Activated CD4-positive, alpha-beta memory T cell treated with anti-CD3 and anti-CD28 coated beads for 36 hours (primary cell): ENCODE measurements around the gene TEKTIP1. TPM values are rescaled to one million over a fixed set of nuclear protein-coding genes. Genes with fewer than 3 reads are reported as not detected.
A peak's percentile ranks its signal among the peaks of the same experiment; 100 is the strongest.

Experiments
- CTCF ChIA-PET: fragments of 350-600 bp; sonication (Branson Sonifier 250); formaldehyde crosslinking; loops from one replicate; lab custom pipeline; 2021; ENCODE audit warnings: antibody characterized with exemption, inconsistent platforms; lab: Charles Lee
- POLR2A ChIA-PET: fragments of 350-600 bp; sonication (Branson Sonifier 250); formaldehyde crosslinking; loops from one replicate; lab custom pipeline; 2021; ENCODE audit warnings: antibody characterized with exemption; lab: Charles Lee
- DNase-seq: peaks from one replicate; pipeline ENCODE4 v3.0.0-alpha.2; 2020
- H3K27ac Mint-ChIP-seq: one replicate; pipeline ENCODE4 v1.8.0; 2021; ENCODE audit warnings: mixed read lengths
- H3K27me3 Mint-ChIP-seq: one replicate; pipeline ENCODE4 v1.8.0; 2021; ENCODE audit warnings: mixed read lengths
- H3K36me3 Mint-ChIP-seq: one replicate; pipeline ENCODE4 v1.8.0; 2021; ENCODE audit warnings: mixed read lengths
- H3K4me1 Mint-ChIP-seq: one replicate; pipeline ENCODE4 v1.8.0; 2021; ENCODE audit warnings: low read depth, mixed read lengths
- H3K4me3 Mint-ChIP-seq: one replicate; pipeline ENCODE4 v1.8.0; 2021; ENCODE audit warnings: mild to moderate bottlenecking, mixed read lengths
- H3K9me3 Mint-ChIP-seq: one replicate; pipeline ENCODE4 v1.8.0; 2021; ENCODE audit warnings: mixed read lengths
- intact Hi-C: fragments of 100-400 bp; cut with micrococcal nuclease; formaldehyde crosslinking; loops from one replicate; pipeline ENCODE4 v1.15.1; 2023
- total RNA-seq, 2 experiments: library from RNA; stranded (reverse); gene quantifications; one replicate each; pipeline ENCODE4 v1.2.3, GENCODE V29; 2021

TEKTIP1 gene
- total RNA-seq, 2 experiments from 2014 or later: 1.1 to 1.8 TPM

DNA sequence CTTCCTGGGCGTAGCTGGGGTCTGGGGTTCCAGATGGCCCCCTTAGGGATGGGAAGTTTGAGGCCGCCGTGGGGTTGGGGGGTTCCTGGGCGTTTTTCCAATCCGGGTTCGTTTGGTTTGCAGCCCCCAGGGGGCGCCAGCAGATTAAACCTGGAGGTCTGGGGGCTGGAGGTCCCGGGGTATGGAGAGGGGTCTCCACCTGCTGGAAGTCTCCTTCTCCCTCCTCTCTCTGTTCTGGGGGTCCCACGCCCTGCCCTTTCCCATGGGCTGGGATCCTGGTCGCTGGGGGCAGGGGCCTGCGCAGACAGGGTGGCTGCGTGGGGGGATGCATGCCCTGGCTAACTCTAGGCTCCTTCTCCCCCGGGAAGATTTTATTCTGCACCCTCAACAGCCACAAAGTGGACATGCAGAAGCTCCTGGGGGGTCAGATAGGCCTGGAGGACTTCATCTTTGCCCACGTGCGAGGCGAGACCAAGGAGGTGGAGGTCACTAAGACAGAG, 47.2 kb downstream of the TEKTIP1 start:
- intact Hi-C loops: no loop called here
- H3K9me3 Mint-ChIP-seq: peaks cover 3% of the 10 kb centered on the region
- CTCF ChIA-PET: interaction anchor here (1.0 to 1.8 kb wide), 7 partner anchors 23 to 202 kb away, joined by 3 to 7 read pairs (median 4); no protein-coding TSS in a partner anchor
- H3K27me3 Mint-ChIP-seq: no peaks in the 10 kb centered on the region
- no peak overlapping the region for H3K27ac Mint-ChIP-seq
- POLR2A ChIA-PET: interaction anchor here (1.4 kb wide), 1 partner anchor 10 kb away, joined by 3 read pairs; no protein-coding TSS in a partner anchor
- H3K4me1 Mint-ChIP-seq: no peaks in the 10 kb centered on the region
- DNase-seq: peak; percentile 41
- H3K4me3 Mint-ChIP-seq: no peak overlapping the region
- H3K36me3 Mint-ChIP-seq: no peaks in the 10 kb centered on the region

DNA sequence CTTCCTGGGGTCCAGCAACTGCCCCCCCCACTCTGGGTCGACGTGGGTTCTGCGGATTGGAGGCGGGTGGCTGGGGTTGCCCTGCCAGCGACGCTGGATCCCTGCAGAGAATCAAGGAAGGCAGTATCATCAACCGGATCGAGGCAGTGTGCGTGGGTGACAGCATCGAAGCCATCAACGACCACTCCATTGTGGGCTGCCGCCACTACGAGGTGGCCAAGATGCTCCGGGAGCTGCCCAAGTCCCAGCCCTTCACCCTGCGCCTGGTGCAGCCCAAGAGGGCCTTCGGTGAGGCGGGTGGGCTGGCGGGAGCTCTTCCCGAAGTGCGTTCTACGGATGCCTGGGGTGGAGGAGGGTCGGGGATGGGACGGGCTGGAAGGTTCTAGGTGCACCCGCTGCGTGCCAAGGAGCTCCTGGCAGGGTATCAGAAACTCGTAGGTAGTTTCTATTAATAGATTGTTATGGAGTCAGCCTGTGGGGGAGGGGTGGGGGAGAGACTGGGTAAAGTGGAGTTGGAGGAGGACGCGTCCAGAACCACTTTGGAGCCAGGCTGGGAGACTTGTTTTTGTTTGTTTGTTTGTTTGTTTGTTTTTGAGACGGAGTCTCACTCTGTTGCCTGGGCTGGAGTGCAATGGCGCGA, 47.9 kb downstream of the TEKTIP1 start:
- Mint-ChIP-seq H3K9me3 (peaks cover 3% of the 10 kb centered on the region), H3K4me3 (no peak overlapping the region), H3K4me1 (no peaks in the 10 kb centered on the region), H3K36me3 (no peaks in the 10 kb centered on the region), H3K27me3 (no peaks in the 10 kb centered on the region), H3K27ac (no peak overlapping the region)
- intact Hi-C loops: no loop called here
- CTCF ChIA-PET: interaction anchor here (1.1 to 1.8 kb wide), 4 partner anchors 30 to 119 kb away, joined by 3 to 5 read pairs (median 4); no protein-coding TSS in a partner anchor
- DNase-seq: no peak
- POLR2A ChIA-PET: interaction anchor here (1.4 kb wide), 1 partner anchor 10 kb away, joined by 3 read pairs; no protein-coding TSS in a partner anchor

DNA sequence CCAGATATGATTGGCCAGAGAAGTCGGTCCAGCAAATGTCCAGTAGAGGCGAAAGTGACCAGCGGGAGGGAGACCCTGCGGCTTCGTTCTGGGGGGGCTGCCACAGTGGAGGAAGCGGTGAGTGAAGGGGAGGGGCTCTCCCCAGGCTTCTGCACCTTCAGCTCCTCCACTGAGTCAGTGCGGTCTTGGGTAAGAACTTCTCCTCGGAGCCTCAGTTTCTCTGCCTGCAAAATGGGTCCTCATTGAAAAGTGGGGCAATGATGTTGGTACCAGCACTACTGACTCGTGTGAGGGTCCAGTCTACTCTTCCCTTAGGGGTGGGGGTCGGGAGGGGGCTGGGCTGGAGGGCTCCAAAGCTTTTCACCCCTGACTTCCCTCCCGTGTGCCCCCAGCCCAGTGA, 50.5 kb downstream of the TEKTIP1 start:
- H3K9me3 Mint-ChIP-seq: peaks cover 3% of the 10 kb centered on the region
- intact Hi-C loops: no loop called here
- no peaks in the 10 kb centered on the region for H3K27me3 Mint-ChIP-seq
- DNase-seq: no peak
- ChIA-PET POLR2A (no interaction called here), CTCF (no interaction called here)
- H3K36me3 Mint-ChIP-seq: no peaks in the 10 kb centered on the region
- no peak overlapping the region for H3K4me3 Mint-ChIP-seq
- no peak overlapping the region for H3K27ac Mint-ChIP-seq
- H3K4me1 Mint-ChIP-seq: no peaks in the 10 kb centered on the region

DNA sequence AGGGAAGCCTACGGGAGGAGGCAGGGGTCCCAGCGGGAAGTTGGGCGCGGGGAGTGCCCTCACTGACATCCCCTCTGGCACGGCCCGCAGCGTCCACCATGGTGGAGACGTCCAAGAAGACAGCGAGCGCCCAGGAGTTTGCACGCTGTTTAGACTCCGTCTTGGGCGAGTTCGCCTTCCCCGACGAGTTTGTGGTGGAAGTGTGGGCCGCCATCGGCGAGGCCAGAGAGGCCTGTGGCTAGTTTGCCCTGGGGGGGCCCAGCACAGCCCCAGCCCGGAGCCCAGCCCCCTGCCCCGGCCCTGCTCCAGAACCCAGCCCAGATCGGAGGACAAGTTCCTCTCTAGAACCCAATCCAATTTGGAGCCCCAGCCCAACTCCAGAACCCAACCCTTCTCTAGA, 51.0 kb downstream of the TEKTIP1 start:
- H3K4me3 Mint-ChIP-seq: no peak overlapping the region
- ChIA-PET CTCF (interaction anchor here (0.6 to 1.6 kb wide), 2 partner anchors 105 to 285 kb away, joined by 3 to 7 read pairs; no protein-coding TSS in a partner anchor), POLR2A (no interaction called here)
- H3K36me3 Mint-ChIP-seq: no peaks in the 10 kb centered on the region
- peaks cover 3% of the 10 kb centered on the region for H3K9me3 Mint-ChIP-seq
- intact Hi-C loops: no loop called here
- H3K4me1 Mint-ChIP-seq: no peaks in the 10 kb centered on the region
- no peak for DNase-seq
- H3K27me3 Mint-ChIP-seq: no peaks in the 10 kb centered on the region
- H3K27ac Mint-ChIP-seq: no peak overlapping the region

DNA sequence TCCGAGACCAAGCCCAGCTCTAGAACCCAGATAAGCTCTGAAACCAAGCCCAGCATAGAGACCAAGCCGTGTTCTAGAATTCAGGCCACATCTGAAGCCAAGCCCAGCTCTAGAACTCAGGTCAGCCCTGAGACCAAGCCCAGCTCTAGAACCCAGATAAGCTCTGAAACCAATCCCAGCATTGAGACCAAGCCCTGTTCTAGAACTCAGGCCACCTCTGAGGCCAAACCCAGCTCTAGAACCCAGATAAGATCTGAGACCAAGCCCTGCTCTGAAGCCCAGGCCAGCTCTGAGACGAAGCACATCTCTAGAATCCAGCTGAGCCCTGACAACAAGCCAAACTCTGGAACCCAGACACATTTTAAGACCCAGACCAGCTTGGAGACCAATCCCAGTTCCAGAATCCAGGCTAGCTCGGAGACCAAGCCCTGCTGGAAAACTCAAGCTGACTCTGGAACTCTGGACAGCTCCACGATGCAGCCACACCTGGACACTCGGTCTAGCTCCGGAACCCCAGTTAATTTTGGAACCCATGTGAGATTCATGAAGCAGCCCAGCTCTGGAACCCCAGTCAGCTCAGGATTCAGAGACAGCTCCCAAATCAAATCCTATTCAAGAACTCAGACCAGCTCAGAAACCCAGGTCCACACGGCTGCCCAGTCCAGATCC, 52.2 kb downstream of the TEKTIP1 start:
- POLR2A ChIA-PET: no interaction called here
- intact Hi-C loops: no loop called here
- H3K9me3 Mint-ChIP-seq: peaks cover 3% of the 10 kb centered on the region
- no peaks in the 10 kb centered on the region for H3K27me3 Mint-ChIP-seq
- no peak overlapping the region for H3K4me3 Mint-ChIP-seq
- no peak for DNase-seq
- no peaks in the 10 kb centered on the region for H3K36me3 Mint-ChIP-seq
- CTCF ChIA-PET: interaction anchor here (0.5 to 2.7 kb wide), 4 partner anchors 45 to 549 kb away, joined by 4 to 17 read pairs (median 6); no protein-coding TSS in a partner anchor
- H3K4me1 Mint-ChIP-seq: no peaks in the 10 kb centered on the region
- no peak overlapping the region for H3K27ac Mint-ChIP-seq

DNA sequence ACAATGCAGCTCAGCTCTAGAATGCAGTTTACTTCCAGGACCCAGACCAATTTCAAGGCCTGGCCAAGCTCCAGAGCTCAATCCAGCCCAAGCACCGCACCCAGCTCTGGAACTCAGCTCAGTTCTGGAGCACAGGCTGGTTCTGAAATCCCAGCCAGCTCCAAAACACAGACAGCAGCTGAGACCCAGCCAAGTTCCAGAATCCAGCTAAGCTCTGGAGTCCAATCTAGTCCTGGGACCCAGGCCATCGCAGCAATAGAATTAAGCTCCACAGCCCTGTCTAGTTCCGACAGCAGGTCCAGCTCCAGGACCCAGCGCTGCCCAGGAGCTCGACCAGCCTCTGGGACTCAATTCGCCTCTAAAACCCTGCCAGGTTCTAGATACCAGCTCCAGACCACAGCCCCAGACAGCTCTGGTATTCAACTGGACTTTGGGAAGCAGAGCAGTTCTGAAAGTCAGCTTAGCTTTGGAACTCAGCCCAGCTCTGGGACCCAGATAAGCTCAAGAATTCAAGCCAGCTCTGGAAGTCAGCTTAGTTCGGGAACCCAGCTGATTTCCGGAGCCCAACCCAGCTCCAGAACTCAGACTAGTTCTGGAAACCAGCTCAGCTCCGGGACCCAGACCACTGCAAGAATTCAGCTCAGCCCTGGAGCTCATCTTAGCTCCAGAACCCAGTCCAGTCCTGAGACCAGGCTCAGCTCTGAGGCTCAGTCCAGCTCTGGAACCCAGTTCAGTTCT, 53.1 kb downstream of the TEKTIP1 start:
- Mint-ChIP-seq H3K27ac (no peak overlapping the region), H3K36me3 (no peaks in the 10 kb centered on the region), H3K4me3 (no peak overlapping the region), H3K4me1 (no peaks in the 10 kb centered on the region), H3K9me3 (peaks cover 3% of the 10 kb centered on the region), H3K27me3 (no peaks in the 10 kb centered on the region)
- DNase-seq: no peak
- intact Hi-C loops: no loop called here
- POLR2A ChIA-PET: no interaction called here
- CTCF ChIA-PET: interaction anchor here (0.8 to 2.7 kb wide), 6 partner anchors 17 to 548 kb away, joined by 3 to 17 read pairs (median 4); no protein-coding TSS in a partner anchor

DNA sequence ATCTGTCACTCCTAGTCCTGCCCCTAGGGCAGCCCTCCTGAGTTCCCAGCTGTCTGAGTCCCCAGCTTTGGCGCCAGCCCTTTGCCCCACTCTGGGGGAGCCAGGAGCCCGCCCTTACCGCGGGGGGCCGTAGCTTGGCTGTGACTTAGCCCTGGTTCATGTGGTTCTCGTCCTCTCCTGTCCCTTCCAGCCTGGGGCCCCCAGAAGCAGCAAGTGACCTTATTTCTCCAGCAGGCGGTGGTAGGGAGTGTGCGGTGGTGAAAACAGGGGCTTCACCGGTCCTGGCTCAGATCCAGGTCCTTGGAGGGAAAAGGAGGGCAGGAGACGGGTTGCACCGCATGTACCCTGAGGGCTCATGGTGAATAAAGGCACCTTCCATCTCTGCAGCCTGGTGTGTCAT, 54.2 kb downstream of the TEKTIP1 start:
- ChIA-PET CTCF (interaction anchor here (2.7 kb wide), 1 partner anchor 47 kb away, joined by 17 read pairs; no protein-coding TSS in a partner anchor), POLR2A (interaction anchor here (0.6 kb wide), 1 partner anchor 187 kb away, joined by 3 read pairs; no protein-coding TSS in a partner anchor)
- Mint-ChIP-seq H3K27me3 (no peaks in the 10 kb centered on the region), H3K4me3 (no peak overlapping the region), H3K4me1 (no peaks in the 10 kb centered on the region), H3K9me3 (peaks cover 3% of the 10 kb centered on the region), H3K36me3 (no peaks in the 10 kb centered on the region), H3K27ac (no peak overlapping the region)
- intact Hi-C loops: no loop called here
- no peak for DNase-seq

Other genes with a start within 250 kb of the TEKTIP1 start
- 10 to 100 TPM; 19.7 to 19.9 TPM for gene NFIC, start 172.6 kb upstream of the TEKTIP1 start, total RNA-seq
- not detected for gene SMIM24, start 58.6 kb upstream of the TEKTIP1 start, total RNA-seq
- not detected for gene SMIM44, start 55.7 kb upstream of the TEKTIP1 start, total RNA-seq
- gene DOHH, start 38.5 kb upstream of the TEKTIP1 start, total RNA-seq: 10 to 100 TPM; 15.0 to 17.0 TPM
- gene FZR1, start 32.9 kb upstream of the TEKTIP1 start, total RNA-seq: 10 to 100 TPM; 43.5 to 46.9 TPM
- gene MFSD12, start 18.4 kb downstream of the TEKTIP1 start, total RNA-seq: 10 to 100 TPM; 50.6 to 54.2 TPM
- 10 to 100 TPM; 68.1 to 78.5 TPM for gene HMG20B, start 33.8 kb downstream of the TEKTIP1 start, total RNA-seq
- under 1 TPM; 0.19 to 0.26 TPM for gene GIPC3, start 46.3 kb downstream of the TEKTIP1 start, total RNA-seq
- gene TBXA2R, start 67.7 kb downstream of the TEKTIP1 start, total RNA-seq: under 1 TPM; 0.31 to 0.36 TPM
- gene CACTIN, start 87.6 kb downstream of the TEKTIP1 start, total RNA-seq: 10 to 100 TPM; 25.2 to 27.2 TPM
- gene PIP5K1C, start 161.3 kb downstream of the TEKTIP1 start, total RNA-seq: 10 to 100 TPM; 14.7 to 15.7 TPM
- 1 to 10 TPM; 3.1 to 3.7 TPM for gene TJP3, start 169.2 kb downstream of the TEKTIP1 start, total RNA-seq
- gene APBA3, start 222.5 kb downstream of the TEKTIP1 start, total RNA-seq: 10 to 100 TPM; 38.2 to 41.8 TPM
- gene MRPL54, start 223.5 kb downstream of the TEKTIP1 start, total RNA-seq: 10 to 100 TPM; 63.2 to 65.2 TPM
- gene RAX2, start 233.1 kb downstream of the TEKTIP1 start, total RNA-seq: not detected
- 10 to 100 TPM; 24.4 to 25.2 TPM for gene MATK, start 247.2 kb downstream of the TEKTIP1 start, total RNA-seq